ENCODE results near the gene SRBD1.

The SRBD1 gene

GRCh38 chr2:45605116-45605515 is 6.0 kb downstream of the SRBD1 start:
- in situ Hi-C loops (cut with HindIII; ENCODE audit: low sequenced_read_pairs): no loop called here

- in situ Hi-C loops (cut with HindIII; ENCODE audit: low sequenced_read_pairs): no loop called here
Measured at GRCh38 chr2:45602624-45603023, 8.4 kb downstream of the SRBD1 start.

DNA sequence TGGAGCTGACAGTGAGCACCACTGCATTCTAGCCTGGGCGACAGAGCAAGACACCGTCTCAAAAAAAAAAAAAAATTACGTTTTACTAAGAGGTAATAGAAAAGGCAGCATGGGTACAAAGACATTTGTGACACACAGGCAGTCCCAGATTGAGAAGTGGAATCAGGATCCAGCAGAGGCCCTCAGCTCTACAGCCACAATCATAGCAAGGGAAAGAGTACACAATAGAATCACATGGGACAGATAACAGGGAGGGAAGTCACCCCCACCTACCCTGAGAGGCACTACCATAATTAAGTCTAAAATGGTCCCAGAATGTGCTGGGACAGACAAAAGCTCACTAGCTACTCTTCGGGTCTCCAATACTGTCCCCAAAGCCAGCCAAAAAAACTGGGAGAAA is 12.5 kb downstream of the SRBD1 start:
- in situ Hi-C loops (cut with HindIII; ENCODE audit: low sequenced_read_pairs): no loop called here

- in situ Hi-C loops (cut with HindIII; ENCODE audit: low sequenced_read_pairs): no loop called here
Measured at GRCh38 chr2:45596761-45597160, 14.3 kb downstream of the SRBD1 start.

DNA sequence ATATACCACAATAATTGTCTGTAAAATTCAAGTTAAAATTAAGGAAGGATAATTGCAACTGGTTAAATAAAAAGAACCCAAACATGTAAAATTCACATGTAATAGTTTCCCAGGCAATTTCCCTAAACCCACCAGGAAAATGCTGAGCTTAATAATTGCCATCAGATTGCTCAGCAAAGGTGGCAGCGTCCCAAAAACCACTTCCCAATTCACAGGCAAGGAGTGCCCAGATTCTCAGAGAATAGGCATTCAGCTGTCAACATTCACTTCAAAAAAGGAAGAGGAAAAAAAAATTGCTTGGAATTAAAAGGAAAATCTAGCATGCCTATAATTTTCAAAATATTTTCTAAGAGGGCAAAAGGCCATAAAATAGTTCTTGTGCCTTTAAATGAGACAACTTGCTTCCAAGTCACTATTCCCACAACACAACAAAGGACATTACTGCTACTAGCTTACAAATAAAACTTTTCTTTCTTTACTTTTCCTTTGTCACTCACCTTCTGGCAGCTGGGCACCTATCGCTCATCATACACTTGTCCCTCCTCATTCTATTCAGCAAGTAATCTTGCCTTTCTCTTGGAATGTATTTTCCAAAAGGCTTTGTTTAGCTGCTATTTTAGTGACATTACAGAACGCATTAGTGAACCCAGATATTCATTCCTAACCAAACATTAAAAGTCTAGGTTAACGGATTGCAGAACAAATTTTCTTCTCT is 15.2 kb downstream of the SRBD1 start:
- in situ Hi-C loops (cut with HindIII; ENCODE audit: low sequenced_read_pairs): no loop called here

DNA sequence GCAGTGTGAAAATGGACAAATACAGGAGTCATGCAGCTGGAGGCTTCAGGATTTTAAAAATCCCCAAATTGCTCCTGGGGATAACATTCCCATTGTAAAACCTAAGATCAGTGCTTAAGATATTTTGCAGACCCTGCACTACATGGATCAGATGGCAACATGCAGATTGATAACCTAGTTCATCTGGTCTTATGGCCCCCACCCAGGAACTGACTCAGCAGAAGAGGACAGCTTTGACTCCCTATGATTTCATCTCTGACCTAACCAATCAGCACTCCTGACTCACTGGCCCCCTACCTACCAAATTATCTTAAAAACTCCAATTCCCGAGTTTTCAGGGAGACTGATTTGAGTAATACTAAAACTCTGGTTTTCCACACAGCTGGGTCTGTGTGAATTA is 20.0 kb downstream of the SRBD1 start:
- in situ Hi-C loops (cut with HindIII; ENCODE audit: low sequenced_read_pairs): no loop called here

- in situ Hi-C loops (cut with HindIII; ENCODE audit: low sequenced_read_pairs): no loop called here
Measured at GRCh38 chr2:45588158-45588829, 22.8 kb downstream of the SRBD1 start.

GRCh38 chr2:45586600-45586999 is 24.5 kb downstream of the SRBD1 start:
- in situ Hi-C loops (cut with HindIII; ENCODE audit: low sequenced_read_pairs): no loop called here

DNA sequence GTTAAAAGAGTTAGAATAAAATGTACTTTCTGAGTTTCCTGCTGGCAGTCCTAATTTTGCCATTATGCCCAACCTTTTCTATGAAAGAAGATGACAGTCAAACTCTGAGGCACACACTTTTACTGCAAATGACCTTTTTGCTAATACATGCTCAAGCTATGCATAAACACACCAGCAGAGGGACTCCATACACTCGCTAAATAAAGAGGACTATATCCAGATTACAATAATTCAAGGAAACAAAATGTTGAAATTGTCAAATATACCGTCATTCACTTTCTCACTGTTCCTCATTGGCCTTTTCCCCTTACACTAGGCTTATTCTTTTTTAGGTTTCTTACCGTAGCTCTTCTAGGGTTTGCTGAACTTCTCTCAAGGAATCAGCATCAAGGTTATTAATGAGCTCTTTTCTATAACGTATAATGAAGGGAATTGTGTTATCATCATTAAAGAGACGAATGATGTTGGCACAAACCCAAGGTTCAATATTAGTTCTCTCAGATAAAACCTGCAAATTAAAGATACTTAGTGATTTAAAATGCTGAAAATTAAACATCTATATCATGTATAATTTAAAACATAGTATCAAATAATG is 25.7 kb downstream of the SRBD1 start:
- in situ Hi-C loops (cut with HindIII; ENCODE audit: low sequenced_read_pairs): no loop called here

- in situ Hi-C loops (cut with HindIII; ENCODE audit: low sequenced_read_pairs): no loop called here
Measured at GRCh38 chr2:45583977-45584376, 27.1 kb downstream of the SRBD1 start.

GRCh38 chr2:45582522-45582921 is 28.5 kb downstream of the SRBD1 start:
- in situ Hi-C loops (cut with HindIII; ENCODE audit: low sequenced_read_pairs): no loop called here

DNA sequence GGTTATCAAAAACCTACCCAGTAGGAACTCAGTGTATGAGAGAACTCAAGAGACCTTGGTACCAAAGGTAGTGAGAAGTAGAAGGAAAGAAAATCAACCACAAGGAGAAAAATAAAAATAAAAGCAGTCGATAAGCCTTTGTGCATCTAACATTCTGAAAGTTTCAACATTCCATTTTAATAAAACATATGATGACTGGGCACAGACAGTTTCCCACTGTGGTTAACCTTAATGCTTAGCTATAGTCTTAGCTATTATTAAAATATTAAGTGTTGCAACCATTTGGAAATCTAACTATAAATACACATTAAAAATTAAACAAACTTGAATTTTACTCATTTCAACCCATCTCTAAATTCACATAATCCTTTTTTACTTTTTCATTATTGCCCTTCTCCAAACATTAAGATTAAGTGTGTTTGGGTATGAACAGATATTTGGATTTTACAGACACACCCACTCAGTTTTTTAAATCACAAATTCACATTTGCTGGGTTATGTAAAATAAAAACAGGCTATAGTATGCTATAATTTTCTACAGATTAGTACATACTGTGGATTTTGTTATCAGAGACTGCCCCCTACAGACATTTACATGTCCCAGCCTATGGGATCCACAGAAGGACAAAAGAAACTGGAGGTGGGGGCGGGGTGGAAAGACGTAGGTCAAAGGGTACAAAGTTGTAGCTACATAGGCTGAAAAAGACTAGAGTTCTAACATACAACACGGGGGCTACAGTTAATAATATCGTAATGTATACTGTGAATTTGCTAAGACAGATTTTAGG is 32.8 kb downstream of the SRBD1 start:
- in situ Hi-C loops (cut with HindIII; ENCODE audit: low sequenced_read_pairs): no loop called here

DNA sequence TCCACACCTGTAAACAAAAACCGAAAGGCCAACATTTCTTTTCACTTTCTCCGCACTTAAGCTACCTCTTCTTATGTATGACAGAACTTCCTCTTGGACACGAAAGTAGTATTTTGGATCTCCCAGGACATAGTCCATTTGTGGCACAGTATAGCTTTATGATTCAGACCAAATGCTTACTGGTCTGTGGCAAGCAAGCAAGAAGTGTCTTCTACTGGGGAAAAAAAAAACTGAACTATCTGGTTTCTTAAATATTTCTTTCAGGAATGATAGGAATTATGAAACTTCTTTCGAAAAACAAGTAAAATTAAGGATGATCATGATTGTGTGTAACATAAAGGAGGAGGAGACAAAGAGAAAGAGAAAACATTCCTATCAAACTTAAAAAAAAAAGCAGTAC is 33.6 kb downstream of the SRBD1 start:
- in situ Hi-C loops (cut with HindIII; ENCODE audit: low sequenced_read_pairs): no loop called here

DNA sequence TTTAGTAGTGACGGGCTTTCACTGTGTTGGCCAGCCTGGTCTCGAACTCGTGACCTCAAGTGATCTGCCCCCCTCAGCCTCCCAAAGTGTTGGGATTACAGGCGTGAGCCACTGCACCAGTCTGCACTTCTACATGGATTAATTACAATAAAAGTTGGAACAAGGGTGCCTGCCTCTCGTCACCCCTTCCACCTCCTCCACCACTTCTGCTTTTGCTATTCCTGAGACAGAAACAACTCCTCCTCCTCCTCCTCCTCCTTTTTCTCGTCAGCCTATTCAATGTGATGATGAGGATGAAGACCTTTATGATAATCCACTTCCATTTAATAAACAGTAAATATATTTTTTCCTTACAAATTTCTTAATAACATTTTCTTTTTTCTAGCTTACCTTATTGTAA is 35.2 kb downstream of the SRBD1 start:
- in situ Hi-C loops (cut with HindIII; ENCODE audit: low sequenced_read_pairs): no loop called here

DNA sequence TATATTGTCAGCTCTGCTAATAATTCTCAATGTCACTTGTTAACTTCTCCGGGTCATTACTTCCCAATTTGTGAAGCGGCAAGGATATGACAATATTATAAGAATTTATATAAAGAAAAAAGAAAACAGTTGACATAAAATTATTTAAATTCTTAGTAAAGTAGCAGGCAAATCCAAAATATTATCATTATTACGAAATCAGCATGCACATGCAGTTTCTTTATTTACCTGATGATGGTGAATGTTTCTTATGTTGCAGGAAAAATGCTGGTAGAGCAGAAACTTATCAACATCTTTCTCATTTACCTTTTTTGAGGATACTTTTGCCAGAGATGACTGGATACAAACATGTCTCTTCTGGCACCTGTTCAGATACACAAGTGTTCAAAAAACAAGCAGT is 38.1 kb downstream of the SRBD1 start:
- in situ Hi-C loops (cut with HindIII; ENCODE audit: low sequenced_read_pairs): no loop called here

GRCh38 chr2:45571940-45572339 is 39.1 kb downstream of the SRBD1 start:
- in situ Hi-C loops (cut with HindIII; ENCODE audit: low sequenced_read_pairs): no loop called here

DNA sequence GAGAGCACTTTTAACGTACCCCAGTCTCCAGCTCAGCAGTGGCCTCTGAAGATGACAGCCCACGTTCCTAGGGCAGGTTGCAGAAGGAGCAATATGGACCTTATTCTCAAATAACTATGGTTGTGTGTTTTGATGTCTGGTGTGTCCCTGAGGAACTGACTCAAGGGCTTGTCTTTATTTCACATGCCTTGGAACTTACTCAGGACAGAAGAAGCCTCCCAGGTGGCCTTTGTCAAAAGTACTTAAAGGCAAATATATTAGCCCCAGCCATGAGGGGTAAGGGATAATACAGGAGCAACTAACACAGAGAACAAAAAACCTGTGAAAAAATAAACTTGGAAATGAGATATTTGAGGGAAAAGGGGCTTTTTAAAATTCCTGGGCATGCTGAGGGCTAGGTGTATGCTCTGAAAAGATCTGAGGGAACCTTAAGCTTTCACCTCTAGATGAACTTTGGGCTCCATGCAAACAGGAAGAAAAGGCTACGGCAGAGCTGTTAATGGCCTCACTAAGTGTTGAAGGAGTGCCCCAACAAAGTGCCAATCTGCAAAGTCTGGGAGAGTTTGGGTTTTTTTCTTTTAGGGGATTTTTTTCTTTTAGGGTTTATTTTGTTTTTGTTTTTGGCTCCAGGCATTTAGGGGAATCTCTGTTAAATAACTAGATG is 40.3 kb downstream of the SRBD1 start:
- in situ Hi-C loops (cut with HindIII; ENCODE audit: low sequenced_read_pairs): no loop called here

GRCh38 chr2:45568935-45569334 is 42.1 kb downstream of the SRBD1 start:
- in situ Hi-C loops (cut with HindIII; ENCODE audit: low sequenced_read_pairs): no loop called here

DNA sequence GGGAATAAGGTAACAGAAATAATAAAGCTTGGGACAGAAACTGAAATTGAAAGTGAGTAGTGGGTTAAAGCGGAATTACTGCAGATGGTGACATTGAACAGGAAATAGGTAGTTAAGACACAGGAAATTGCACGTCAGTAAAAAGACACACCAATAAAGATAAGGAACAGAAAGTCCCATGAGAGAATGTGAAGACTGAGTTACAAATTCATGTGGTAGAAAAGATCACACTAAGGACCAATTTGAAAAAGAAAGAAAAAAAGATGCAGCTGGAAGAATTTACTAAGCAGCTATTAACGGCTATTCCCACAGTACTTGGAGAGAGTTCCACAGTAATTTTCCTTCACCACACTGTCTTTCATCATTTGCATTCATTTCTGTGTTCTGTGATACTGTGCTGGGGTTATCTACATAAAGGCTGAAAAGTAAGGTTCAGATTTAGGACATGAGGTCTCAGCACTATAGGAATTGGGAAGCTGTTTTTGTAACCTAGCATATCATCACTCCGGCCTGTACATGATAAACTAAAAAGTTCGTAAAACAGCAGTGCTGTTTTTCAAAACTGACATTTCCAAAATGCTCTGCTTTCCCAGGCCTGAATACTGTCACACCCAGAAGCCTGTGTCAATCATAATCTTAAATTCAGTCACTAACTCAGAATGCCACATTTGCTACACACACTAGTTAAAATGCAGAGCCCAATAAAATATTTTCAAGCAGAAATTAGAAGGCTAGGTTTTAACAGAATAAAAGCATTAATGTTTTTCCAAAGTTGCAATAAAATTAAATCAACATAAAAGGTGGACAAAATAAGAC is 42.9 kb downstream of the SRBD1 start:
- in situ Hi-C loops (cut with HindIII; ENCODE audit: low sequenced_read_pairs): no loop called here

- in situ Hi-C loops (cut with HindIII; ENCODE audit: low sequenced_read_pairs): no loop called here
Measured at GRCh38 chr2:45567288-45567963, 43.6 kb downstream of the SRBD1 start.

Measured in DLD1 (cell line).